MM.1S (cell line): ENCODE data around the gene MTHFD1L.
"Not testable (repeated sequence)": the region's sequence is repeated elsewhere in the genome, so short reads cannot be mapped to it uniquely, and the experiment has no call there.

Experiments
- EZH2 ChIP-seq: fragments of 300-600 bp; sonication (generic); optimal IDR thresholded peaks from 2 replicates; pipeline ENCODE3; 2017; ENCODE audit warnings: low read depth, mild to moderate bottlenecking, antibody characterized with exemption, low read length, mixed read lengths
- TF ChIP-seq, protein P1 (sequence below): fragments of 300-600 bp; sonication (generic); IDR thresholded peaks from 2 replicates; pipeline ENCODE4 v1.5.1; 2016; ENCODE audit warnings: antibody characterized with exemption, low read length, mixed read lengths

GRCh38 chr6:150828107-150828506 is 37.4 kb upstream of the MTHFD1L start:
- not testable (repeated sequence) for TF ChIP-seq EZH2
- TF ChIP-seq, protein P1, sequence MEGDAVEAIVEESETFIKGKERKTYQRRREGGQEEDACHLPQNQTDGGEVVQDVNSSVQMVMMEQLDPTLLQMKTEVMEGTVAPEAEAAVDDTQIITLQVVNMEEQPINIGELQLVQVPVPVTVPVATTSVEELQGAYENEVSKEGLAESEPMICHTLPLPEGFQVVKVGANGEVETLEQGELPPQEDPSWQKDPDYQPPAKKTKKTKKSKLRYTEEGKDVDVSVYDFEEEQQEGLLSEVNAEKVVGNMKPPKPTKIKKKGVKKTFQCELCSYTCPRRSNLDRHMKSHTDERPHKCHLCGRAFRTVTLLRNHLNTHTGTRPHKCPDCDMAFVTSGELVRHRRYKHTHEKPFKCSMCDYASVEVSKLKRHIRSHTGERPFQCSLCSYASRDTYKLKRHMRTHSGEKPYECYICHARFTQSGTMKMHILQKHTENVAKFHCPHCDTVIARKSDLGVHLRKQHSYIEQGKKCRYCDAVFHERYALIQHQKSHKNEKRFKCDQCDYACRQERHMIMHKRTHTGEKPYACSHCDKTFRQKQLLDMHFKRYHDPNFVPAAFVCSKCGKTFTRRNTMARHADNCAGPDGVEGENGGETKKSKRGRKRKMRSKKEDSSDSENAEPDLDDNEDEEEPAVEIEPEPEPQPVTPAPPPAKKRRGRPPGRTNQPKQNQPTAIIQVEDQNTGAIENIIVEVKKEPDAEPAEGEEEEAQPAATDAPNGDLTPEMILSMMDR = not testable (repeated sequence)
